GM23338 (cell line): Measurements from ENCODE around the gene TTC31. TPM values are rescaled to one million over a fixed set of nuclear protein-coding genes. Genes with fewer than 3 reads are reported as not detected.

ENCODE experiments used
- ATAC-seq: fragments of 200-7000 bp; cut with Tn5 transposase; 3 replicates; pipeline ENCODE4 v1.9.1; 2020
- DNase-seq: peaks from one replicate; pipeline ENCODE4 v3.0.0-alpha.2; 2015; ENCODE audit warnings: low spot score
- H2AFZ ChIP-seq: fragments of 200-600 bp; sonication (generic); 2 replicates; pipeline ENCODE4 v1.8.0; 2016; ENCODE audit warnings: antibody characterized with exemption, mild to moderate bottlenecking, moderate library complexity
- H3F3A ChIP-seq: fragments of 200-600 bp; sonication (generic); replicated peaks from 2 replicates; pipeline ENCODE4 v1.8.0; 2017; ENCODE audit warnings: antibody characterized with exemption, mixed run types, low read depth
- H3K27ac ChIP-seq: fragments of 200-600 bp; sonication (generic); 2 replicates; pipeline ENCODE4 v1.6.1; 2016; ENCODE audit warnings: low read depth
- H3K27me3 ChIP-seq: fragments of 200-600 bp; sonication (generic); 2 replicates; pipeline ENCODE4 v1.8.0; 2016; ENCODE audit warnings: mild to moderate bottlenecking, mixed run types, moderate library complexity; ENCODE audit not compliant: insufficient read depth
- H3K36me3 ChIP-seq: fragments of 200-600 bp; sonication (generic); 2 replicates; pipeline ENCODE4 v1.8.0; 2016; ENCODE audit warnings: mild to moderate bottlenecking; ENCODE audit not compliant: insufficient read depth
- H3K4me1 ChIP-seq: fragments of 200-600 bp; sonication (generic); 2 replicates; pipeline ENCODE4 v1.8.0; 2016; ENCODE audit warnings: mild to moderate bottlenecking, moderate library complexity; ENCODE audit not compliant: insufficient read depth
- H3K4me2 ChIP-seq: fragments of 200-600 bp; sonication (generic); 2 replicates; pipeline ENCODE4 v1.7.1; 2017; ENCODE audit warnings: mixed run types
- H3K4me3 ChIP-seq: fragments of 200-600 bp; sonication (generic); 2 replicates; pipeline ENCODE4 v1.6.1; 2016; ENCODE audit warnings: mixed run types
- H3K79me2 ChIP-seq: fragments of 200-600 bp; sonication (generic); replicated peaks from 2 replicates; pipeline ENCODE4 v1.8.0; 2017; ENCODE audit warnings: mild to moderate bottlenecking; ENCODE audit not compliant: insufficient read depth
- H3K9me2 ChIP-seq: fragments of 200-600 bp; sonication (generic); 2 replicates; pipeline ENCODE4 v1.8.0; 2017; ENCODE audit not compliant: insufficient read depth
- H4K20me1 ChIP-seq: fragments of 200-600 bp; sonication (generic); replicated peaks from 2 replicates; pipeline ENCODE4 v1.8.0; 2017; ENCODE audit warnings: mild to moderate bottlenecking; ENCODE audit not compliant: insufficient read depth
- H3K27ac Mint-ChIP-seq: 2 replicates; pipeline ENCODE4 v1.8.0; 2020; ENCODE audit warnings: inconsistent platforms, mild to moderate bottlenecking, moderate library complexity, mixed read lengths
- H3K27me3 Mint-ChIP-seq: 3 replicates; pipeline ENCODE4 v1.8.0; 2022; ENCODE audit warnings: low read depth, mild to moderate bottlenecking, moderate library complexity, mixed read lengths, inconsistent platforms; ENCODE audit not compliant: insufficient read depth, poor library complexity
- H3K36me3 Mint-ChIP-seq: 3 replicates; pipeline ENCODE4 v1.8.0; 2021; ENCODE audit warnings: low read depth, mild to moderate bottlenecking, inconsistent platforms, moderate library complexity, mixed read lengths
- H3K4me1 Mint-ChIP-seq: 3 replicates; pipeline ENCODE4 v1.8.0; 2020; ENCODE audit warnings: mild to moderate bottlenecking, inconsistent platforms, mixed read lengths
- H3K4me3 Mint-ChIP-seq: 3 replicates; pipeline ENCODE4 v1.8.0; 2021; ENCODE audit warnings: moderate library complexity, mild to moderate bottlenecking, inconsistent platforms, mixed read lengths
- H3K9me3 Mint-ChIP-seq: 3 replicates; pipeline ENCODE4 v1.8.0; 2020; ENCODE audit warnings: moderate library complexity, mild to moderate bottlenecking, inconsistent platforms, mixed read lengths
- CREB1 ChIP-seq: fragments of 250-450 bp; sonication (Bioruptor Pico); IDR thresholded peaks from 2 replicates; pipeline ENCODE4 v1.5.0; 2020; ENCODE audit warnings: low read depth, mild to moderate bottlenecking, moderate library complexity
- CTCF ChIP-seq, 2 experiments: fragments of 200-600 bp in 1 of 2; sonication (generic) in 1 of 2; conservative IDR thresholded peaks; 2 replicates each; pipeline versions ENCODE4 v1.5.1 to v1.6.1; 2016 to 2017; ENCODE audit warnings: antibody characterized with exemption in 2 of 2, low read depth in 2 of 2, mild to moderate bottlenecking in 2 of 2, moderate library complexity in 1 of 2
- ETS1 ChIP-seq: IDR thresholded peaks from 2 replicates; pipeline ENCODE4 v1.6.1; 2016; ENCODE audit warnings: antibody characterized with exemption
- JUNB ChIP-seq: IDR thresholded peaks from one replicate; pipeline ENCODE4 v1.6.1; 2016; ENCODE audit warnings: antibody characterized with exemption; ENCODE audit not compliant: unreplicated experiment
- NANOG ChIP-seq: IDR thresholded peaks from 2 replicates; pipeline ENCODE4 v1.6.1; 2016; ENCODE audit warnings: antibody characterized with exemption, borderline replicate concordance
- POLR2AphosphoS5 ChIP-seq: IDR thresholded peaks from 2 replicates; pipeline ENCODE4 v1.6.1; 2016; ENCODE audit warnings: antibody characterized with exemption, low read depth
- ZNF114 ChIP-seq: fragments of 250-450 bp; sonication (Bioruptor Pico); IDR thresholded peaks from 2 replicates; pipeline ENCODE4 v1.5.0; 2020; ENCODE audit warnings: mild to moderate bottlenecking, moderate library complexity
- ZNF331 ChIP-seq: fragments of 250-450 bp; sonication (Bioruptor Pico); IDR thresholded peaks from 2 replicates; pipeline ENCODE4 v1.5.0; 2020; ENCODE audit warnings: low read depth, mild to moderate bottlenecking, moderate library complexity
- polyA plus RNA-seq: library from polyadenylated mRNA; unstranded; fragments of >200 nt; fragmentation: Nextera tagmentation; extraction: Ambion mirVana; gene quantifications from 2 replicates; pipeline ENCODE4 v1.2.1, GENCODE V29; 2016
- total RNA-seq: library from RNA; depleted of rRNA; stranded (reverse); fragments of >200 nt; shearing (Covaris generic); gene quantifications from 2 replicates; pipeline ENCODE4 v1.2.3, GENCODE V29; 2014

The TTC31 gene
- total and polyA plus RNA-seq, 2 experiments from 2014 or later = 15.8 to 29.2 TPM

- Histone ChIP-seq H3K36me3 (no peaks in the 10 kb centered on the region), H3K9me2 (no peaks in the 10 kb centered on the region), H4K20me1 (peaks cover 4% of the 10 kb centered on the region; the same call in 1 of the 2 replicates), H3K27ac (peak overlapping the region; percentile 98), H2AFZ (peak overlapping the region; percentile 89), H3K4me1 (peaks cover 17% of the 10 kb centered on the region), H3K4me2 (peak overlapping the region; percentile 88), H3K79me2 (peaks cover 5% of the 10 kb centered on the region), H3K4me3 (peak overlapping the region; percentile 70), H3F3A (peaks cover 21% of the 10 kb centered on the region), H3K27me3 (no peaks in the 10 kb centered on the region)
- Mint-ChIP-seq H3K27ac (peak overlapping the region; percentile 94), H3K4me1 (peaks cover 32% of the 10 kb centered on the region), H3K27me3 (peaks cover 24% of the 10 kb centered on the region), H3K9me3 (no peaks in the 10 kb centered on the region; the same call in 1 of the 3 replicates), H3K36me3 (peaks cover 8% of the 10 kb centered on the region), H3K4me3 (peak overlapping the region; percentile 94)
- DNase-seq (no peak), ATAC-seq (peak; percentile 23; the same call in 2 of the 3 replicates)
- TF ChIP-seq ZNF114 (no peak), CTCF (conservative IDR thresholded peaks at IDR 0.05; ENCODE audit: low read depth in 2 of 2) (peak in 1 of 2 experiments; percentile 4; a peak in 1 of 4 replicates)
These were observed 25.7 kb upstream of the TTC31 start for GRCh38 chr2:74457129-74457548.

- no peak overlapping the region for H2AFZ ChIP-seq
- peaks cover 19% of the 10 kb centered on the region for H3F3A ChIP-seq
- Mint-ChIP-seq H3K27ac (peak overlapping the region; percentile 97), H3K4me3 (peak overlapping the region; percentile 94), H3K27me3 (peaks cover 24% of the 10 kb centered on the region), H3K9me3 (no peaks in the 10 kb centered on the region; the same call in 1 of the 3 replicates), H3K36me3 (peaks cover 10% of the 10 kb centered on the region), H3K4me1 (peaks cover 32% of the 10 kb centered on the region)
- peak; percentile 87 for TF ChIP-seq POLR2AphosphoS5
- TF ChIP-seq NANOG = no peak
- TF ChIP-seq JUNB = no peak
- H3K4me1 ChIP-seq = peaks cover 17% of the 10 kb centered on the region
- H4K20me1 ChIP-seq = peaks cover 4% of the 10 kb centered on the region; the same call in 1 of the 2 replicates
- no peaks in the 10 kb centered on the region; the same call in 1 of the 2 replicates for H3K36me3 ChIP-seq
- peak overlapping the region; percentile 98 for H3K27ac ChIP-seq
- peak overlapping the region; percentile 70 for H3K4me3 ChIP-seq
- no peaks in the 10 kb centered on the region for H3K27me3 ChIP-seq
- H3K4me2 ChIP-seq = peak overlapping the region; percentile 88
- H3K79me2 ChIP-seq = peaks cover 5% of the 10 kb centered on the region
- H3K9me2 ChIP-seq = no peaks in the 10 kb centered on the region
- DNase-seq (peak; percentile 87), ATAC-seq (peak; percentile 61)
These were observed 25.2 kb upstream of the TTC31 start for GRCh38 chr2:74457549-74458131.

GRCh38 chr2:74458132-74458937, 24.5 kb upstream of the TTC31 start, which contains the start of gene WBP1:
Gene WBP1 (plus strand): TSS chr2:74458438. CDS start chr2:74458603, 165 bp downstream.
- peak within 1 kb of the TSS; percentile 97 for H3K27ac Mint-ChIP-seq
- H3K9me3 Mint-ChIP-seq = no peaks in the 10 kb centered on the region; the same call in 1 of the 3 replicates
- H3K79me2 ChIP-seq = peaks cover 8% of the 10 kb centered on the region
- peak; percentile 87 for ATAC-seq
- H3K4me3 ChIP-seq = peak within 1 kb of the TSS; percentile 99
- peak within 1 kb of the TSS; percentile 89 for H2AFZ ChIP-seq
- TF ChIP-seq ETS1 (0 out of 2 replicates have a peak, but pooled peaks have one; percentile 20), ZNF114 (peak; percentile 50; the same call in 1 of the 2 replicates), ZNF331 (no peak), CREB1 (CRISPR knock-in tag) (peak; percentile 88), POLR2AphosphoS5 (peak; percentile 56)
- peaks cover 32% of the 10 kb centered on the region for H3K4me1 Mint-ChIP-seq
- peaks cover 14% of the 10 kb centered on the region; the same call in 1 of the 2 replicates for H3F3A ChIP-seq
- peaks cover 4% of the 10 kb centered on the region; the same call in 1 of the 2 replicates for H4K20me1 ChIP-seq
- peak within 1 kb of the TSS; percentile 97 for H3K4me2 ChIP-seq
- peaks cover 24% of the 10 kb centered on the region for H3K27me3 Mint-ChIP-seq
- no peaks in the 10 kb centered on the region for H3K27me3 ChIP-seq
- peaks cover 17% of the 10 kb centered on the region for H3K36me3 Mint-ChIP-seq
- H3K4me3 Mint-ChIP-seq = peak within 1 kb of the TSS; percentile 94
- peaks cover 17% of the 10 kb centered on the region for H3K4me1 ChIP-seq
- H3K9me2 ChIP-seq = no peaks in the 10 kb centered on the region
- DNase-seq = peak; percentile 100
- no peaks in the 10 kb centered on the region; the same call in 1 of the 2 replicates for H3K36me3 ChIP-seq
- H3K27ac ChIP-seq = peak within 1 kb of the TSS; percentile 98
